Fibroblast of lung (primary cell): ENCODE measurements around the gene AGPAT1. TPM values are rescaled to one million over a fixed set of nuclear protein-coding genes. Genes with fewer than 3 reads are reported as not detected.

Experiments
- DNase-seq, 2 donors: peaks; one replicate each; pipeline versions ENCODE4 v3.0.0 to v3.0.0-alpha.2; 2010; ENCODE audit warnings: low read depth in 2 of 2
- H2AFZ ChIP-seq: 2 replicates; pipeline ENCODE4 v1.5.1; 2012; ENCODE audit warnings: low read length, control low read depth, inconsistent platforms
- H3K27ac ChIP-seq: 2 replicates; pipeline ENCODE4 v1.5.1; 2011; ENCODE audit warnings: low read length, control low read depth; ENCODE audit not compliant: insufficient read depth
- H3K27me3 ChIP-seq: 2 replicates; pipeline ENCODE4 v1.5.1; 2011; ENCODE audit warnings: mild to moderate bottlenecking, low read length; ENCODE audit not compliant: control insufficient read depth, insufficient read depth
- H3K36me3 ChIP-seq: 2 replicates; pipeline ENCODE4 v1.5.1; 2011; ENCODE audit warnings: low read length; ENCODE audit not compliant: control insufficient read depth, insufficient read depth
- H3K4me1 ChIP-seq: 2 replicates; pipeline ENCODE4 v1.5.1; 2011; ENCODE audit warnings: low read length; ENCODE audit not compliant: control insufficient read depth, insufficient read depth; ENCODE audit errors: extremely low read depth
- H3K4me2 ChIP-seq: 2 replicates; pipeline ENCODE4 v1.5.1; 2011; ENCODE audit warnings: low read length, control low read depth; ENCODE audit not compliant: insufficient read depth; ENCODE audit errors: extremely low read depth
- H3K4me3 ChIP-seq, 4 experiments: fragments of 200-600 bp in 1 of 4; sonication (generic) in 1 of 4; replicated peaks in 1 of 4; 2 replicates each; pipeline ENCODE4 v1.5.1; 2011 to 2016; ENCODE audit warnings: low read length in 4 of 4, low read depth in 3 of 4, mild to moderate bottlenecking in 3 of 4, control low read depth in 2 of 4, inconsistent platforms in 1 of 4, mixed read lengths in 1 of 4; ENCODE audit not compliant: insufficient read depth in 1 of 4; ENCODE audit errors: control extremely low read depth in 1 of 4
- H3K79me2 ChIP-seq: 2 replicates; pipeline ENCODE4 v1.5.1; 2012; ENCODE audit warnings: mild to moderate bottlenecking, low read length, inconsistent platforms; ENCODE audit not compliant: control insufficient read depth, insufficient read depth
- H3K9ac ChIP-seq: 2 replicates; pipeline ENCODE4 v1.5.1; 2011; ENCODE audit warnings: mild to moderate bottlenecking, low read length, control low read depth; ENCODE audit not compliant: insufficient read depth
- H3K9me3 ChIP-seq: 2 replicates; pipeline ENCODE4 v1.5.1; 2012; ENCODE audit warnings: low read depth, low read length; ENCODE audit not compliant: control insufficient read depth, insufficient read depth
- H4K20me1 ChIP-seq: 2 replicates; pipeline ENCODE4 v1.5.1; 2011; ENCODE audit warnings: low read length; ENCODE audit not compliant: control insufficient read depth, insufficient read depth; ENCODE audit errors: extremely low read depth
- CTCF ChIP-seq, 2 donors: IDR thresholded peaks in 1 of 2; conservative IDR thresholded peaks in 1 of 2; 1 replicate in 1 of 2; 2 replicates in 1 of 2; pipeline ENCODE4 v1.5.1; 2011 to 2012; ENCODE audit warnings: low read length in 2 of 2, control low read depth in 1 of 2, inconsistent platforms in 1 of 2, low read depth in 1 of 2, mild to moderate bottlenecking in 1 of 2
- EZH2 ChIP-seq: IDR thresholded peaks from 2 replicates; pipeline ENCODE4 v1.5.1; 2012; ENCODE audit warnings: low read length, control low read depth, mild to moderate bottlenecking; ENCODE audit errors: missing control alignments
- polyA plus RNA-seq, 2 donors: library from polyadenylated mRNA; depleted of rRNA in 1 of 2; stranded (reverse) in 1 of 2; unstranded in 1 of 2; fragments of >200 nt; gene quantifications; 2 replicates each; pipeline ENCODE4 v1.2.1, GENCODE V29; 2011 to 2012; ENCODE audit warnings: missing spikeins in 1 of 2
- total RNA-seq: library from RNA; depleted of rRNA; stranded (reverse); fragments of >200 nt; gene quantifications from 2 replicates; pipeline ENCODE4 v1.2.1, GENCODE V29; 2014

AGPAT1 gene
- total and polyA plus RNA-seq, 2 donors (not counting 1 experiment from before 2014, with no cell fraction given) = 22.1 to 79.0 TPM

DNA sequence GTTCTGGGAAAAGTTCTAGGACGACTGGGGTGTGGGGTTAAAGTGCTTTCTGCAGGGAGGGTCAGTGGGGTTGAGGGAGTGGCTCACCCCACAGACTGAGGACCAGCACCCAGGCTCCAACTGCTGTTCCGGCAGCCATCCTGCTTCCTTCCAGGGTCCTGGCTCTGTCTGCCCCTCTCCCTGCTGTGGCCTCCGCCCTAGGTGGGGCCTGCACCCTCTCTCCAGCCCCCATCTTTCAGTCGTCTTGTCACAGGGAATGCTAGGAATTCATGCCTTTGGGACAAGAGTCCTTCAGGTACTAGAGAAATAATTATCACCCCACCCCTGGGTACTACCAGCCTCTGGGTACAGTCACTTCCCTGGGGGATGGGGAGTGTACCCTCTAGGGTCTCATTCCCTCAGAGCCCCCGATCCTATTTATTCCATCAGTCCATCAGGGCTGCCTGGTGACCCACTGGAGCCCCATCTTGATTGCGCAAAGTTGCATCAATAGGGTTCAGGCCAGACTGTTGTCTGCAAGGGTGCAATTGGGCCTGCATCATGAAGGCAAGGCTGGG is 8.3 kb upstream of the AGPAT1 start, which contains the start of gene AGER:
TSS of gene AGER (minus strand) at position 170 of the 557 bp plus-strand sequence. CDS start at position 139, 31 bp downstream.
- no peak within 1 kb of the TSS for H3K27ac ChIP-seq
- no peaks in the 10 kb centered on the region for H4K20me1 ChIP-seq
- H3K9ac ChIP-seq = no peak within 1 kb of the TSS
- no peak for DNase-seq
- H3K4me2 ChIP-seq = no peak within 1 kb of the TSS
- H3K79me2 ChIP-seq = peaks cover 19% of the 10 kb centered on the region
- no peak within 1 kb of the TSS for H2AFZ ChIP-seq
- no peaks in the 10 kb centered on the region for H3K9me3 ChIP-seq
- no peaks in the 10 kb centered on the region for H3K27me3 ChIP-seq
- peaks cover 15% of the 10 kb centered on the region for H3K36me3 ChIP-seq
- peaks cover 5% of the 10 kb centered on the region for H3K4me1 ChIP-seq
- H3K4me3 ChIP-seq = no peak within 1 kb of the TSS
- TF ChIP-seq CTCF (conservative IDR thresholded peaks at IDR 0.05 in 1 of 2, IDR thresholded peaks at IDR 0.05 in 1 of 2; ENCODE audit: low read depth in 1 of 2, low read length in 2 of 2) (no peak), EZH2 (no peak)

GRCh38 chr6:32183483-32184083 is 7.7 kb upstream of the AGPAT1 start:
- no peak overlapping the region for H3K4me2 ChIP-seq
- H3K27me3 ChIP-seq = no peaks in the 10 kb centered on the region
- no peaks in the 10 kb centered on the region for H4K20me1 ChIP-seq
- H3K9ac ChIP-seq = no peak overlapping the region
- no peak for TF ChIP-seq CTCF (conservative IDR thresholded peaks at IDR 0.05 in 1 of 2, IDR thresholded peaks at IDR 0.05 in 1 of 2; ENCODE audit: low read depth in 1 of 2, low read length in 2 of 2)
- no peak for TF ChIP-seq EZH2
- no peak overlapping the region for H3K4me3 ChIP-seq
- H3K27ac ChIP-seq = no peak overlapping the region
- H3K9me3 ChIP-seq = no peaks in the 10 kb centered on the region
- peaks cover 2% of the 10 kb centered on the region for H3K4me1 ChIP-seq
- H3K36me3 ChIP-seq = peaks cover 15% of the 10 kb centered on the region
- peaks cover 18% of the 10 kb centered on the region for H3K79me2 ChIP-seq
- H2AFZ ChIP-seq = no peak overlapping the region
- DNase-seq = no peak

- Histone ChIP-seq H3K4me2 (no peak overlapping the region), H3K4me3 (no peak overlapping the region), H3K9ac (no peak overlapping the region), H2AFZ (no peak overlapping the region), H3K9me3 (no peaks in the 10 kb centered on the region), H3K4me1 (peaks cover 2% of the 10 kb centered on the region), H3K27ac (no peak overlapping the region), H3K27me3 (no peaks in the 10 kb centered on the region), H3K79me2 (peaks cover 15% of the 10 kb centered on the region), H4K20me1 (no peaks in the 10 kb centered on the region), H3K36me3 (peaks cover 15% of the 10 kb centered on the region)
- TF ChIP-seq EZH2 (no peak), CTCF (conservative IDR thresholded peaks at IDR 0.05 in 1 of 2, IDR thresholded peaks at IDR 0.05 in 1 of 2; ENCODE audit: low read depth in 1 of 2, low read length in 2 of 2) (no peak)
- no peak for DNase-seq
Measured at GRCh38 chr6:32183030-32183429, 7.1 kb upstream of the AGPAT1 start.
